GM23338 (cell line): ENCODE data around the gene PTPA. TPM values are rescaled to one million over a fixed set of nuclear protein-coding genes. Genes with fewer than 3 reads are reported as not detected.

ENCODE experiments used
- ATAC-seq: fragments of 200-7000 bp; cut with Tn5 transposase; 3 replicates; pipeline ENCODE4 v1.9.1; 2020
- DNase-seq: peaks from one replicate; pipeline ENCODE4 v3.0.0-alpha.2; 2015; ENCODE audit warnings: low spot score
- H2AFZ ChIP-seq: fragments of 200-600 bp; sonication (generic); 2 replicates; pipeline ENCODE4 v1.8.0; 2016; ENCODE audit warnings: antibody characterized with exemption, mild to moderate bottlenecking, moderate library complexity
- H3F3A ChIP-seq: fragments of 200-600 bp; sonication (generic); replicated peaks from 2 replicates; pipeline ENCODE4 v1.8.0; 2017; ENCODE audit warnings: antibody characterized with exemption, mixed run types, low read depth
- H3K27ac ChIP-seq: fragments of 200-600 bp; sonication (generic); 2 replicates; pipeline ENCODE4 v1.6.1; 2016; ENCODE audit warnings: low read depth
- H3K27me3 ChIP-seq: fragments of 200-600 bp; sonication (generic); 2 replicates; pipeline ENCODE4 v1.8.0; 2016; ENCODE audit warnings: mild to moderate bottlenecking, mixed run types, moderate library complexity; ENCODE audit not compliant: insufficient read depth
- H3K36me3 ChIP-seq: fragments of 200-600 bp; sonication (generic); 2 replicates; pipeline ENCODE4 v1.8.0; 2016; ENCODE audit warnings: mild to moderate bottlenecking; ENCODE audit not compliant: insufficient read depth
- H3K4me1 ChIP-seq: fragments of 200-600 bp; sonication (generic); 2 replicates; pipeline ENCODE4 v1.8.0; 2016; ENCODE audit warnings: mild to moderate bottlenecking, moderate library complexity; ENCODE audit not compliant: insufficient read depth
- H3K4me2 ChIP-seq: fragments of 200-600 bp; sonication (generic); 2 replicates; pipeline ENCODE4 v1.7.1; 2017; ENCODE audit warnings: mixed run types
- H3K4me3 ChIP-seq: fragments of 200-600 bp; sonication (generic); 2 replicates; pipeline ENCODE4 v1.6.1; 2016; ENCODE audit warnings: mixed run types
- H3K79me2 ChIP-seq: fragments of 200-600 bp; sonication (generic); replicated peaks from 2 replicates; pipeline ENCODE4 v1.8.0; 2017; ENCODE audit warnings: mild to moderate bottlenecking; ENCODE audit not compliant: insufficient read depth
- H3K9me2 ChIP-seq: fragments of 200-600 bp; sonication (generic); 2 replicates; pipeline ENCODE4 v1.8.0; 2017; ENCODE audit not compliant: insufficient read depth
- H4K20me1 ChIP-seq: fragments of 200-600 bp; sonication (generic); replicated peaks from 2 replicates; pipeline ENCODE4 v1.8.0; 2017; ENCODE audit warnings: mild to moderate bottlenecking; ENCODE audit not compliant: insufficient read depth
- H3K27ac Mint-ChIP-seq: 2 replicates; pipeline ENCODE4 v1.8.0; 2020; ENCODE audit warnings: inconsistent platforms, mild to moderate bottlenecking, moderate library complexity, mixed read lengths
- H3K27me3 Mint-ChIP-seq: 3 replicates; pipeline ENCODE4 v1.8.0; 2022; ENCODE audit warnings: low read depth, mild to moderate bottlenecking, moderate library complexity, mixed read lengths, inconsistent platforms; ENCODE audit not compliant: insufficient read depth, poor library complexity
- H3K36me3 Mint-ChIP-seq: 3 replicates; pipeline ENCODE4 v1.8.0; 2021; ENCODE audit warnings: low read depth, mild to moderate bottlenecking, inconsistent platforms, moderate library complexity, mixed read lengths
- H3K4me1 Mint-ChIP-seq: 3 replicates; pipeline ENCODE4 v1.8.0; 2020; ENCODE audit warnings: mild to moderate bottlenecking, inconsistent platforms, mixed read lengths
- H3K4me3 Mint-ChIP-seq: 3 replicates; pipeline ENCODE4 v1.8.0; 2021; ENCODE audit warnings: moderate library complexity, mild to moderate bottlenecking, inconsistent platforms, mixed read lengths
- H3K9me3 Mint-ChIP-seq: 3 replicates; pipeline ENCODE4 v1.8.0; 2020; ENCODE audit warnings: moderate library complexity, mild to moderate bottlenecking, inconsistent platforms, mixed read lengths
- ETS1 ChIP-seq: IDR thresholded peaks from 2 replicates; pipeline ENCODE4 v1.6.1; 2016; ENCODE audit warnings: antibody characterized with exemption
- EZH2 ChIP-seq: fragments of 200-600 bp; sonication (generic); IDR thresholded peaks from one replicate; pipeline ENCODE4 v1.8.0; 2017; ENCODE audit warnings: antibody characterized with exemption, mild to moderate bottlenecking, low read depth; ENCODE audit not compliant: unreplicated experiment
- EZH2phosphoT487 ChIP-seq: fragments of 200-600 bp; sonication (generic); IDR thresholded peaks from one replicate; pipeline ENCODE4 v1.8.1; 2018; ENCODE audit warnings: antibody characterized with exemption; ENCODE audit not compliant: unreplicated experiment
- JUNB ChIP-seq: IDR thresholded peaks from one replicate; pipeline ENCODE4 v1.6.1; 2016; ENCODE audit warnings: antibody characterized with exemption; ENCODE audit not compliant: unreplicated experiment
- NANOG ChIP-seq: IDR thresholded peaks from 2 replicates; pipeline ENCODE4 v1.6.1; 2016; ENCODE audit warnings: antibody characterized with exemption, borderline replicate concordance
- POLR2AphosphoS5 ChIP-seq: IDR thresholded peaks from 2 replicates; pipeline ENCODE4 v1.6.1; 2016; ENCODE audit warnings: antibody characterized with exemption, low read depth
- REST ChIP-seq: IDR thresholded peaks from one replicate; pipeline ENCODE4 v1.6.1; 2018; ENCODE audit warnings: antibody characterized with exemption; ENCODE audit not compliant: unreplicated experiment
- STAT1 ChIP-seq: IDR thresholded peaks from one replicate; pipeline ENCODE4 v1.6.1; 2016; ENCODE audit warnings: antibody characterized with exemption; ENCODE audit not compliant: unreplicated experiment
- ZNF114 ChIP-seq: fragments of 250-450 bp; sonication (Bioruptor Pico); IDR thresholded peaks from 2 replicates; pipeline ENCODE4 v1.5.0; 2020; ENCODE audit warnings: mild to moderate bottlenecking, moderate library complexity
- ZNF462 ChIP-seq: fragments of 250-450 bp; sonication (Bioruptor Pico); IDR thresholded peaks from 2 replicates; pipeline ENCODE4 v1.5.0; 2020; ENCODE audit warnings: mild to moderate bottlenecking, moderate library complexity
- polyA plus RNA-seq: library from polyadenylated mRNA; unstranded; fragments of >200 nt; fragmentation: Nextera tagmentation; extraction: Ambion mirVana; gene quantifications from 2 replicates; pipeline ENCODE4 v1.2.1, GENCODE V29; 2016
- total RNA-seq: library from RNA; depleted of rRNA; stranded (reverse); fragments of >200 nt; shearing (Covaris generic); gene quantifications from 2 replicates; pipeline ENCODE4 v1.2.3, GENCODE V29; 2014
- TF ChIP-seq, protein P1 (sequence below), 2 experiments: fragments of 200-600 bp in 1 of 2; sonication (generic) in 1 of 2; conservative IDR thresholded peaks; 2 replicates each; pipeline versions ENCODE4 v1.5.1 to v1.6.1; 2016 to 2017; ENCODE audit warnings: antibody characterized with exemption in 2 of 2, low read depth in 2 of 2, mild to moderate bottlenecking in 2 of 2, moderate library complexity in 1 of 2

PTPA gene
- total and polyA plus RNA-seq, 2 experiments from 2014 or later, result 53.9 to 122 TPM

- TF ChIP-seq ZNF462, result no peak
- no peak for TF ChIP-seq ZNF114 (CRISPR knock-in tag)
- TF ChIP-seq JUNB, result no peak
Observed at GRCh38 chr9:129160712-129161533, 49.7 kb downstream of the PTPA start (continued).

DNA sequence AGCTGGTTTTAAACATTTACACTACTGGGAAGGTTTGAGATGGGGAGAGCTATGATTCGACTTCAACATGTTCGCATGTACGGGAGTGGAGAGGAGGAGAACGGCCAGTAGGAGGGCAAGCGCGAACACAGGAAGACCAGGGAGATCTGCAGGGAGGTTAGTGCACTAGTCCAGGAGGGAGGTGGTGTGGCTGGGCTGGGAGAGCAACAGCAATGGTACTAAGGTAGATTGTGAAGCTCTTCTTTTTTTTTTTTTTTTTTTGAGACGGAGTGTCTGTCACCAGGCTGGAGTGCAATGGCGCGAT, 50.3 kb downstream of the PTPA start:
- Mint-ChIP-seq H3K4me1 (peaks cover 9% of the 10 kb centered on the region), H3K27ac (no peak overlapping the region), H3K36me3 (peaks cover 6% of the 10 kb centered on the region; the same call in 2 of the 3 replicates), H3K4me3 (no peak overlapping the region), H3K27me3 (peaks cover 22% of the 10 kb centered on the region), H3K9me3 (peaks cover 3% of the 10 kb centered on the region; the same call in 2 of the 3 replicates)
- Histone ChIP-seq H4K20me1 (no peaks in the 10 kb centered on the region), H2AFZ (no peak overlapping the region), H3F3A (no peaks in the 10 kb centered on the region), H3K4me2 (no peak overlapping the region), H3K9me2 (no peaks in the 10 kb centered on the region), H3K36me3 (no peaks in the 10 kb centered on the region), H3K79me2 (no peaks in the 10 kb centered on the region), H3K27me3 (no peaks in the 10 kb centered on the region), H3K4me1 (peaks cover 9% of the 10 kb centered on the region; the same call in 1 of the 2 replicates), H3K27ac (no peak overlapping the region), H3K4me3 (no peak overlapping the region)
- no peak for ATAC-seq
- DNase-seq, result no peak
- TF ChIP-seq ZNF114 (CRISPR knock-in tag) (no peak), EZH2 (no peak), ETS1 (no peak), POLR2AphosphoS5 (no peak), EZH2phosphoT487 (no peak), STAT1 (no peak), REST (no peak), NANOG (no peak)
- TF ChIP-seq, protein P1, sequence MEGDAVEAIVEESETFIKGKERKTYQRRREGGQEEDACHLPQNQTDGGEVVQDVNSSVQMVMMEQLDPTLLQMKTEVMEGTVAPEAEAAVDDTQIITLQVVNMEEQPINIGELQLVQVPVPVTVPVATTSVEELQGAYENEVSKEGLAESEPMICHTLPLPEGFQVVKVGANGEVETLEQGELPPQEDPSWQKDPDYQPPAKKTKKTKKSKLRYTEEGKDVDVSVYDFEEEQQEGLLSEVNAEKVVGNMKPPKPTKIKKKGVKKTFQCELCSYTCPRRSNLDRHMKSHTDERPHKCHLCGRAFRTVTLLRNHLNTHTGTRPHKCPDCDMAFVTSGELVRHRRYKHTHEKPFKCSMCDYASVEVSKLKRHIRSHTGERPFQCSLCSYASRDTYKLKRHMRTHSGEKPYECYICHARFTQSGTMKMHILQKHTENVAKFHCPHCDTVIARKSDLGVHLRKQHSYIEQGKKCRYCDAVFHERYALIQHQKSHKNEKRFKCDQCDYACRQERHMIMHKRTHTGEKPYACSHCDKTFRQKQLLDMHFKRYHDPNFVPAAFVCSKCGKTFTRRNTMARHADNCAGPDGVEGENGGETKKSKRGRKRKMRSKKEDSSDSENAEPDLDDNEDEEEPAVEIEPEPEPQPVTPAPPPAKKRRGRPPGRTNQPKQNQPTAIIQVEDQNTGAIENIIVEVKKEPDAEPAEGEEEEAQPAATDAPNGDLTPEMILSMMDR (conservative IDR thresholded peaks at IDR 0.05; ENCODE audit: low read depth in 2 of 2), result no peak
